Trophoblast cell (in vitro differentiated cells and primary cell): ENCODE measurements around the gene SRRM3.

Source experiments
- DNase-seq, 2 donors: peaks; one replicate each; pipeline ENCODE4 v3.0.0-alpha.2; 2016
- H2AFZ ChIP-seq: 2 replicates; pipeline ENCODE4 v1.6.1; 2013; ENCODE audit warnings: low read length, moderate library complexity, mild to moderate bottlenecking; ENCODE audit not compliant: insufficient read depth, poor library complexity
- H2AK5ac ChIP-seq: 2 replicates; pipeline ENCODE4 v1.6.1; 2013; ENCODE audit warnings: mild to moderate bottlenecking, low read length
- H2BK120ac ChIP-seq: 2 replicates; pipeline ENCODE4 v1.6.1; 2013; ENCODE audit warnings: low read length, mild to moderate bottlenecking, moderate library complexity; ENCODE audit not compliant: insufficient read depth, poor library complexity
- H2BK12ac ChIP-seq: 2 replicates; pipeline ENCODE4 v1.6.1; 2013; ENCODE audit warnings: mild to moderate bottlenecking, low read length, moderate library complexity
- H2BK5ac ChIP-seq: 2 replicates; pipeline ENCODE4 v1.6.1; 2013; ENCODE audit warnings: low read length, low read depth, moderate library complexity, mild to moderate bottlenecking; ENCODE audit not compliant: poor library complexity
- H3K14ac ChIP-seq: 2 replicates; pipeline ENCODE4 v1.6.1; 2013; ENCODE audit warnings: mild to moderate bottlenecking, low read length
- H3K18ac ChIP-seq: 2 replicates; pipeline ENCODE4 v1.6.1; 2013; ENCODE audit warnings: mild to moderate bottlenecking, low read length
- H3K23ac ChIP-seq: 2 replicates; pipeline ENCODE4 v1.6.1; 2013; ENCODE audit warnings: low read length
- H3K27ac ChIP-seq: 2 replicates; pipeline ENCODE4 v1.5.1; 2013; ENCODE audit warnings: low read depth, mild to moderate bottlenecking, inconsistent platforms, low read length, moderate library complexity
- H3K27me3 ChIP-seq: 2 replicates; pipeline ENCODE4 v1.6.1; 2013; ENCODE audit warnings: inconsistent platforms, mild to moderate bottlenecking, low read length, moderate library complexity; ENCODE audit not compliant: insufficient read depth
- H3K36me3 ChIP-seq, 2 experiments: 1 replicate in 1 of 2; 2 replicates in 1 of 2; pipeline ENCODE4 v1.6.1; 2013; ENCODE audit warnings: low read length in 2 of 2, mild to moderate bottlenecking in 2 of 2, moderate library complexity in 1 of 2; ENCODE audit not compliant: insufficient read depth in 2 of 2, control insufficient read depth in 1 of 2
- H3K4ac ChIP-seq: 2 replicates; pipeline ENCODE4 v1.6.1; 2013; ENCODE audit warnings: low read depth, mild to moderate bottlenecking, low read length, moderate library complexity
- H3K4me1 ChIP-seq, 2 experiments: 1 replicate in 1 of 2; 2 replicates in 1 of 2; pipeline ENCODE4 v1.6.1; 2013; ENCODE audit warnings: low read length in 2 of 2, mild to moderate bottlenecking in 2 of 2, moderate library complexity in 1 of 2; ENCODE audit not compliant: insufficient read depth in 2 of 2, control insufficient read depth in 1 of 2
- H3K4me2 ChIP-seq: 2 replicates; pipeline ENCODE4 v1.6.1; 2013; ENCODE audit warnings: inconsistent platforms, mild to moderate bottlenecking, low read length, moderate library complexity
- H3K4me3 ChIP-seq: 2 replicates; pipeline ENCODE4 v1.5.1; 2013; ENCODE audit warnings: mild to moderate bottlenecking, low read depth, low read length, inconsistent platforms
- H3K79me1 ChIP-seq: one replicate; pipeline ENCODE4 v1.6.1; 2013; ENCODE audit warnings: low read length
- H3K79me2 ChIP-seq: 2 replicates; pipeline ENCODE4 v1.6.1; 2013; ENCODE audit warnings: low read length, mild to moderate bottlenecking; ENCODE audit not compliant: control insufficient read depth, insufficient read depth, poor library complexity
- H3K9ac ChIP-seq: 2 replicates; pipeline ENCODE4 v1.6.1; 2013; ENCODE audit warnings: mild to moderate bottlenecking, low read length
- H3K9me3 ChIP-seq: 2 replicates; pipeline ENCODE4 v1.6.1; 2013; ENCODE audit warnings: low read depth, mild to moderate bottlenecking, control low read depth, inconsistent platforms, low read length; ENCODE audit not compliant: insufficient read depth
- H4K12ac ChIP-seq: 2 replicates; pipeline ENCODE4 v1.6.1; 2013; ENCODE audit warnings: low read depth, mild to moderate bottlenecking, low read length, moderate library complexity
- H4K8ac ChIP-seq: 2 replicates; pipeline ENCODE4 v1.6.1; 2013; ENCODE audit warnings: low read depth, mild to moderate bottlenecking, low read length, moderate library complexity
- H4K91ac ChIP-seq: one replicate; pipeline ENCODE4 v1.6.1; 2013; ENCODE audit warnings: low read depth, mild to moderate bottlenecking, low read length, moderate library complexity
- WGBS: extraction: QIAGEN DNeasy Blood & Tissue Kit; methylation state at CpG from one replicate; pipeline ENCODE4 v1.1.7; 2013; ENCODE audit warnings: missing lambda C conversion rate; ENCODE audit not compliant: insufficient read length, insufficient coverage; ENCODE audit errors: extremely low coverage; 5-methylcytosine and 5-hydroxymethylcytosine counted together

The SRRM3 gene

DNA sequence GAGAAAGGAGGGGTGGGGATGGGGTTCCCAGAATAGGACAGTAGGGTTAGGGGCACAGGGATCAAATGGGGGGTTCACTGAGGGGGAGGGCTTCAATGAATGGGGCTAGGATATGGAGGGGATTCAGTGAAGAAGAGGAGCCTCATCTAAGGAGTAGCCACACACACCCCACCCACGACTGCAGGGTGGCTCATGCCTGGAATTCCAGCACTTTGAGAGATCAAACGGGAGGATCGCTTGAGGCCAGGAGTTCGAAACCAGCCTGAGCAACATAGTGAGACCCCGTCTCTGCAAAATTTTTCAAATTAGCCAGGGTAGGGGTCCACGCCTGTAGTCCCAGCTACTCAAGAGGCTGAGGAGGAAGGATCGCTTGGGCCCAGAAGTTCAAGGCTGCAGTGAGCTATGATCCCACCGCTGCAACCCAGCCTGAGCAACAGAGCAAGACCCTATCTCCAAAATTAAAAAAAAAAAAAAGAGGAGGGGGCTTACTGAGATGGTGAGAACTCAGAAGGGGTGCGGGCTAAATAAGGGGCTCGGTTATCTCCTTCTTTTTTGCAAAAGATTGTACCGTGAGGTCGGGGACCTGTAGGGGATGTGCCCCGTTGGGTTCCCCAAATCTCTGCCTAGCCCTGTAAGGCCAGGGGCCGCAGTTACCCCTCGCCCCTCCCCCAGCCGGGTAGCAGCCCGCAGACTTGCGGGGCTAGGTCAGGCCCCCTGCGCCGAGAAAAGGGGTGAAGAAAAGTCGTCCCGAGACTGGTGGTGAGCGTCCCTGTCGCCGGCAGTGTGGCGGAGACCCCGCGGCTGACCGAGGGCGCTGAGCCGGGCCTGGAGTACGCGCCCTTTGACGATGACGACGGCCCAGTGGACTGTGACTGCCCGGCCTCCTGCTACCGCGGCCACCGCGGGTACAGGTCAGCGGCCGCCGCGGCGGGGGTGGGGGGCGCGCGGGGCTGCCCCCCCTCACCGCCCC, 57.7 kb downstream of the SRRM3 start:
- Histone ChIP-seq H4K91ac (peak overlapping the region; percentile 43), H3K4ac (no peak overlapping the region), H2AK5ac (no peak overlapping the region), H3K9ac (no peak overlapping the region), H3K36me3 (no peaks in the 10 kb centered on the region), H3K27ac (no peak overlapping the region), H3K23ac (no peak overlapping the region), H2BK5ac (no peak overlapping the region), H2AFZ (peak overlapping the region; percentile 95), H3K14ac (peak overlapping the region; percentile 58), H4K8ac (peak overlapping the region; percentile 40), H3K27me3 (no peaks in the 10 kb centered on the region), H2BK12ac (no peak overlapping the region), H3K4me2 (peak overlapping the region; percentile 59), H2BK120ac (no peak overlapping the region), H3K79me2 (no peaks in the 10 kb centered on the region), H3K18ac (peak overlapping the region; percentile 82), H4K12ac (peak overlapping the region; percentile 84), H3K79me1 (peaks cover 3% of the 10 kb centered on the region), H3K4me1 (peaks cover 3% of the 10 kb centered on the region in 2 experiments), H3K4me3 (peak overlapping the region; percentile 40), H3K9me3 (no peaks in the 10 kb centered on the region)
- no CpG with 5 or more reads among the region's 50 CpGs for WGBS
- DNase-seq: no peak

- H3K14ac ChIP-seq: no peak overlapping the region
- peaks cover 3% of the 10 kb centered on the region for H3K79me1 ChIP-seq
- no peaks in the 10 kb centered on the region for H3K27me3 ChIP-seq
- H3K4me2 ChIP-seq: peak overlapping the region; percentile 59
- no peak overlapping the region for H4K8ac ChIP-seq
- no peaks in the 10 kb centered on the region for H3K9me3 ChIP-seq
- DNase-seq: peak in 1 of 2 donors; percentile 26
- H2BK12ac ChIP-seq: no peak overlapping the region
- no peak overlapping the region for H3K4ac ChIP-seq
- H3K18ac ChIP-seq: no peak overlapping the region
- no peak overlapping the region for H3K27ac ChIP-seq
- H4K12ac ChIP-seq: no peak overlapping the region
- no peak overlapping the region for H2BK5ac ChIP-seq
- H3K23ac ChIP-seq: no peak overlapping the region
- no peaks in the 10 kb centered on the region for H3K36me3 ChIP-seq
- no peak overlapping the region for H2AK5ac ChIP-seq
- no peak overlapping the region for H3K4me3 ChIP-seq
- no CpG with 5 or more reads among the region's 28 CpGs for WGBS
- H3K79me2 ChIP-seq: no peaks in the 10 kb centered on the region
- H4K91ac ChIP-seq: no peak overlapping the region
- H2BK120ac ChIP-seq: no peak overlapping the region
- no peak overlapping the region for H3K9ac ChIP-seq
- peaks cover 3% of the 10 kb centered on the region in 2 experiments for H3K4me1 ChIP-seq
- H2AFZ ChIP-seq: no peak overlapping the region
These were observed 58.5 kb downstream of the SRRM3 start for GRCh38 chr7:76260171-76260703.

DNA sequence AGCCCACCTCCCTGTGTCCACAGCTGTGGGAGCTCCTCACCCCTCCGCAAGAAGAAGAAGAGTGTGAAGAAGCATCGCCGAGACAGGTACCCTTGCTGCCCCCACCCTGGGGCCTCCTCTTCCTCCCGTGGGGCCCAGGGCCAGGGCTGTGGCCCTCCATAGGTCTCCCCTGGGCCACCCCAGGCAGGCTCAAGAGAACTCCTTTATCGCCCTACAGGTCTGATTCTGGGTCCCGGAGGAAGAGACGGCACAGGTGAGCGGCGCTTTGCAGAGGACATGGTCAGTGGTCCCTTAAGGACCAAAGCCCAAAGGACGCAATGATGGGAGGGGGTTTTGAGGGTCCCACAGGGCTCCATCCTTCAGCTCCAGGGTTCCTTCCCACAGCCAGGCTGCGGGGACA, 59.6 kb downstream of the SRRM3 start:
- Histone ChIP-seq H2BK12ac (no peak overlapping the region), H4K91ac (no peak overlapping the region), H3K79me1 (peaks cover 3% of the 10 kb centered on the region), H3K79me2 (no peaks in the 10 kb centered on the region), H3K4me2 (no peak overlapping the region), H3K36me3 (no peaks in the 10 kb centered on the region), H4K8ac (no peak overlapping the region), H3K18ac (no peak overlapping the region), H3K27me3 (no peaks in the 10 kb centered on the region), H2AK5ac (no peak overlapping the region), H3K4ac (no peak overlapping the region), H2BK120ac (no peak overlapping the region), H3K4me3 (no peak overlapping the region), H3K27ac (no peak overlapping the region), H2BK5ac (no peak overlapping the region), H2AFZ (no peak overlapping the region), H4K12ac (no peak overlapping the region), H3K9ac (no peak overlapping the region), H3K23ac (no peak overlapping the region), H3K9me3 (no peaks in the 10 kb centered on the region), H3K4me1 (peaks cover 3% of the 10 kb centered on the region in 2 experiments), H3K14ac (no peak overlapping the region)
- DNase-seq: no peak
- WGBS: no CpG with 5 or more reads among the region's 11 CpGs

DNA sequence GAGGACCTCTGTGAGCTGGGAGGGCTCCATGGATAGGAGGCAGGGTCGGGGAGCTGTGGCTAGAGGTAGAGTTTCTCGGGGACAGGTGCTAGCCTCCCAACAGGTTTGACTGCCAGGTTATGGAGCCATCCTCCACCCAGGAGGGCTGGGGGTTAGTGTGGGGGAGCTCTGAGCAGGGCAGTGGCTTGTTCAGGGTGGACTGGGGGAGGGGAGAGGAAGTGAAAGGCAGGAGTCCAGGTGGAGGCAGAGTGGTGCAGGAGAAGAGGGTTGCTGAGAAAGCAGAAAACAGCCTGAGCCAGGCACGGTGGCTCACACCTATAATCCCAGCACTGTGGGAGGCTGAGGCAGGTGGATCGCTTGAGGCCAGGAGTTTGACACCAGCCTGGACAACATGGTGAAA, 60.2 kb downstream of the SRRM3 start:
- Histone ChIP-seq H2AK5ac (no peak overlapping the region), H3K14ac (no peak overlapping the region), H3K9me3 (peaks cover under 1% of the 10 kb centered on the region)

More for the DNA sequence above, 60.2 kb downstream of the SRRM3 start:
- H3K4me2 ChIP-seq: no peak overlapping the region
- no peak overlapping the region for H3K18ac ChIP-seq
- no peak overlapping the region for H3K9ac ChIP-seq
- H2BK120ac ChIP-seq: no peak overlapping the region
- WGBS: no CpG with 5 or more reads among the region's 4 CpGs
- no peak overlapping the region for H2BK12ac ChIP-seq
- peaks cover 3% of the 10 kb centered on the region for H3K79me1 ChIP-seq
- H3K4me1 ChIP-seq: peaks cover 3% of the 10 kb centered on the region in 2 experiments
- H2BK5ac ChIP-seq: no peak overlapping the region
- H3K79me2 ChIP-seq: no peaks in the 10 kb centered on the region
- no peaks in the 10 kb centered on the region for H3K36me3 ChIP-seq
- H3K27ac ChIP-seq: no peak overlapping the region
- no peak for DNase-seq
- H4K91ac ChIP-seq: no peak overlapping the region
- H2AFZ ChIP-seq: no peak overlapping the region
- no peak overlapping the region for H4K12ac ChIP-seq
- H3K4ac ChIP-seq: no peak overlapping the region
- no peak overlapping the region for H3K23ac ChIP-seq
- H3K27me3 ChIP-seq: peaks cover 4% of the 10 kb centered on the region
- no peak overlapping the region for H3K4me3 ChIP-seq
- no peak overlapping the region for H4K8ac ChIP-seq
